Activated CD4-positive, alpha-beta T cell treated with anti-CD3 and anti-CD28 coated beads, Interleukin-2, amount 50 U/mL, for 48 hours (primary cell): ENCODE measurements around the gene MUSTN1.

ENCODE experiments used
- DNase-seq, 2 experiments: peaks; one replicate each; pipeline ENCODE4 v3.0.0-alpha.2; 2020

MUSTN1 gene

GRCh38 chr3:52798978-52799476 lies 35.8 kb downstream of the MUSTN1 start:
- peak; percentile 36 to 43 for DNase-seq

- DNase-seq = no peak
Measured at GRCh38 chr3:52798376-52798977, 36.3 kb downstream of the MUSTN1 start.

- DNase-seq = no peak
Measured at GRCh38 chr3:52796411-52796810, 38.4 kb downstream of the MUSTN1 start.

- DNase-seq = no peak
Measured at GRCh38 chr3:52795298-52795900, 39.4 kb downstream of the MUSTN1 start.

GRCh38 chr3:52794612-52795099 lies 40.2 kb downstream of the MUSTN1 start, which contains the start of gene ITIH3:
Gene ITIH3, plus strand, starts transcription at chr3:52794796. Its CDS starts 8 bp downstream, at chr3:52794804.
- DNase-seq = no peak

GRCh38 chr3:52793702-52794611 lies 40.9 kb downstream of the MUSTN1 start:
- no peak for DNase-seq

GRCh38 chr3:52792961-52793695 lies 41.7 kb downstream of the MUSTN1 start:
- no peak for DNase-seq

GRCh38 chr3:52792413-52792812 lies 42.4 kb downstream of the MUSTN1 start:
- no peak for DNase-seq

GRCh38 chr3:52791928-52792327 lies 42.9 kb downstream of the MUSTN1 start:
- DNase-seq = no peak

- no peak for DNase-seq
Measured at GRCh38 chr3:52791366-52791765, 43.5 kb downstream of the MUSTN1 start.

GRCh38 chr3:52790741-52791140 lies 44.1 kb downstream of the MUSTN1 start:
- DNase-seq = no peak

GRCh38 chr3:52790337-52790736 lies 44.5 kb downstream of the MUSTN1 start:
- no peak for DNase-seq

- DNase-seq = no peak
Measured at GRCh38 chr3:52789746-52790040, 45.1 kb downstream of the MUSTN1 start.

GRCh38 chr3:52788890-52789745 lies 45.7 kb downstream of the MUSTN1 start:
- DNase-seq = no peak

GRCh38 chr3:52787672-52788625 lies 46.9 kb downstream of the MUSTN1 start:
- DNase-seq = no peak

- no peak for DNase-seq
Measured at GRCh38 chr3:52787246-52787645, 47.6 kb downstream of the MUSTN1 start.

GRCh38 chr3:52786330-52787215 lies 48.2 kb downstream of the MUSTN1 start:
- no peak for DNase-seq

- no peak for DNase-seq
Measured at GRCh38 chr3:52784931-52785590, 49.8 kb downstream of the MUSTN1 start.

- no peak for DNase-seq
Measured at GRCh38 chr3:52784021-52784621, 50.7 kb downstream of the MUSTN1 start.
